Fibroblast of lung (primary cell): Measurements from ENCODE around the gene ARGFX. TPM values are rescaled to one million over a fixed set of nuclear protein-coding genes. Genes with fewer than 3 reads are reported as not detected.
"Not testable (repeated sequence)": the region's sequence is repeated elsewhere in the genome, so short reads cannot be mapped to it uniquely, and the experiment has no call there.

Experiments
- DNase-seq, 2 donors: peaks; one replicate each; pipeline versions ENCODE4 v3.0.0 to v3.0.0-alpha.2; 2010; ENCODE audit warnings: low read depth in 2 of 2
- H2AFZ ChIP-seq: 2 replicates; pipeline ENCODE4 v1.5.1; 2012; ENCODE audit warnings: low read length, control low read depth, inconsistent platforms
- H3K27ac ChIP-seq: 2 replicates; pipeline ENCODE4 v1.5.1; 2011; ENCODE audit warnings: low read length, control low read depth; ENCODE audit not compliant: insufficient read depth
- H3K27me3 ChIP-seq: 2 replicates; pipeline ENCODE4 v1.5.1; 2011; ENCODE audit warnings: mild to moderate bottlenecking, low read length; ENCODE audit not compliant: control insufficient read depth, insufficient read depth
- H3K36me3 ChIP-seq: 2 replicates; pipeline ENCODE4 v1.5.1; 2011; ENCODE audit warnings: low read length; ENCODE audit not compliant: control insufficient read depth, insufficient read depth
- H3K4me1 ChIP-seq: 2 replicates; pipeline ENCODE4 v1.5.1; 2011; ENCODE audit warnings: low read length; ENCODE audit not compliant: control insufficient read depth, insufficient read depth; ENCODE audit errors: extremely low read depth
- H3K4me2 ChIP-seq: 2 replicates; pipeline ENCODE4 v1.5.1; 2011; ENCODE audit warnings: low read length, control low read depth; ENCODE audit not compliant: insufficient read depth; ENCODE audit errors: extremely low read depth
- H3K4me3 ChIP-seq, 4 experiments: fragments of 200-600 bp in 1 of 4; sonication (generic) in 1 of 4; replicated peaks in 1 of 4; 2 replicates each; pipeline ENCODE4 v1.5.1; 2011 to 2016; ENCODE audit warnings: low read length in 4 of 4, low read depth in 3 of 4, mild to moderate bottlenecking in 3 of 4, control low read depth in 2 of 4, inconsistent platforms in 1 of 4, mixed read lengths in 1 of 4; ENCODE audit not compliant: insufficient read depth in 1 of 4; ENCODE audit errors: control extremely low read depth in 1 of 4
- H3K79me2 ChIP-seq: 2 replicates; pipeline ENCODE4 v1.5.1; 2012; ENCODE audit warnings: mild to moderate bottlenecking, low read length, inconsistent platforms; ENCODE audit not compliant: control insufficient read depth, insufficient read depth
- H3K9ac ChIP-seq: 2 replicates; pipeline ENCODE4 v1.5.1; 2011; ENCODE audit warnings: mild to moderate bottlenecking, low read length, control low read depth; ENCODE audit not compliant: insufficient read depth
- H3K9me3 ChIP-seq: 2 replicates; pipeline ENCODE4 v1.5.1; 2012; ENCODE audit warnings: low read depth, low read length; ENCODE audit not compliant: control insufficient read depth, insufficient read depth
- H4K20me1 ChIP-seq: 2 replicates; pipeline ENCODE4 v1.5.1; 2011; ENCODE audit warnings: low read length; ENCODE audit not compliant: control insufficient read depth, insufficient read depth; ENCODE audit errors: extremely low read depth
- CTCF ChIP-seq, 2 donors: IDR thresholded peaks in 1 of 2; conservative IDR thresholded peaks in 1 of 2; 1 replicate in 1 of 2; 2 replicates in 1 of 2; pipeline ENCODE4 v1.5.1; 2011 to 2012; ENCODE audit warnings: low read length in 2 of 2, control low read depth in 1 of 2, inconsistent platforms in 1 of 2, low read depth in 1 of 2, mild to moderate bottlenecking in 1 of 2
- EZH2 ChIP-seq: IDR thresholded peaks from 2 replicates; pipeline ENCODE4 v1.5.1; 2012; ENCODE audit warnings: low read length, control low read depth, mild to moderate bottlenecking; ENCODE audit errors: missing control alignments
- polyA plus RNA-seq, 2 donors: library from polyadenylated mRNA; depleted of rRNA in 1 of 2; stranded (reverse) in 1 of 2; unstranded in 1 of 2; fragments of >200 nt; gene quantifications; 2 replicates each; pipeline ENCODE4 v1.2.1, GENCODE V29; 2011 to 2012; ENCODE audit warnings: missing spikeins in 1 of 2
- total RNA-seq: library from RNA; depleted of rRNA; stranded (reverse); fragments of >200 nt; gene quantifications from 2 replicates; pipeline ENCODE4 v1.2.1, GENCODE V29; 2014

ARGFX gene
- total and polyA plus RNA-seq, 2 donors (not counting 1 experiment from before 2014, with no cell fraction given) = not detected

- TF ChIP-seq CTCF (conservative IDR thresholded peaks at IDR 0.05 in 1 of 2, IDR thresholded peaks at IDR 0.05 in 1 of 2; ENCODE audit: low read depth in 1 of 2, low read length in 2 of 2) = no peak
- no peak for TF ChIP-seq EZH2
- no peaks in the 10 kb centered on the region for H3K27me3 ChIP-seq
- no peak overlapping the region for H3K27ac ChIP-seq
- no peaks in the 10 kb centered on the region for H3K79me2 ChIP-seq
- no peak for DNase-seq
- no peak overlapping the region for H3K9ac ChIP-seq
- no peak overlapping the region for H3K4me2 ChIP-seq
- H3K36me3 ChIP-seq = no peaks in the 10 kb centered on the region
- no peak overlapping the region for H3K4me3 ChIP-seq
- no peak overlapping the region for H2AFZ ChIP-seq
- H4K20me1 ChIP-seq = no peaks in the 10 kb centered on the region
- no peaks in the 10 kb centered on the region for H3K4me1 ChIP-seq
- H3K9me3 ChIP-seq = no peaks in the 10 kb centered on the region
These were observed 27.1 kb downstream of the ARGFX start for GRCh38 chr3:121594850-121595249.

GRCh38 chr3:121595765-121596406, 28.1 kb downstream of the ARGFX start:
- Histone ChIP-seq H3K9ac (no peak overlapping the region), H3K4me3 (no peak overlapping the region), H3K27ac (no peak overlapping the region), H3K9me3 (no peaks in the 10 kb centered on the region), H3K36me3 (no peaks in the 10 kb centered on the region), H2AFZ (no peak overlapping the region), H3K4me2 (no peak overlapping the region), H4K20me1 (no peaks in the 10 kb centered on the region), H3K27me3 (no peaks in the 10 kb centered on the region), H3K4me1 (no peaks in the 10 kb centered on the region), H3K79me2 (no peaks in the 10 kb centered on the region)
- no peak for DNase-seq
- TF ChIP-seq CTCF (conservative IDR thresholded peaks at IDR 0.05 in 1 of 2, IDR thresholded peaks at IDR 0.05 in 1 of 2; ENCODE audit: low read depth in 1 of 2, low read length in 2 of 2) (no peak), EZH2 (no peak)

GRCh38 chr3:121598564-121598963, 30.8 kb downstream of the ARGFX start:
- Histone ChIP-seq H3K9me3 (no peaks in the 10 kb centered on the region), H3K79me2 (no peaks in the 10 kb centered on the region), H3K27me3 (no peaks in the 10 kb centered on the region), H3K4me2 (no peak overlapping the region), H3K4me3 (no peak overlapping the region), H4K20me1 (no peaks in the 10 kb centered on the region), H3K36me3 (no peaks in the 10 kb centered on the region), H3K9ac (no peak overlapping the region), H3K27ac (no peak overlapping the region), H2AFZ (no peak overlapping the region), H3K4me1 (no peaks in the 10 kb centered on the region)
- no peak for DNase-seq
- no peak for TF ChIP-seq EZH2

- not testable (repeated sequence) for H3K27ac ChIP-seq, H3K4me1 ChIP-seq, H4K20me1 ChIP-seq, H3K4me2 ChIP-seq, H3K9ac ChIP-seq, H3K36me3 ChIP-seq, H3K27me3 ChIP-seq, H2AFZ ChIP-seq, H3K79me2 ChIP-seq, H3K4me3 ChIP-seq, H3K9me3 ChIP-seq, DNase-seq
These were observed 32.2 kb downstream of the ARGFX start for GRCh38 chr3:121599900-121600299.
